T-helper 17 cell (primary cell): ENCODE data around the gene EFNA1. TPM values are rescaled to one million over a fixed set of nuclear protein-coding genes. Genes with fewer than 3 reads are reported as not detected.

Experiments used
- ATAC-seq: fragments of 150-1000 bp; cut with Tn5 transposase; 2 replicates; pipeline ENCODE4 v1.10.0; 2021; ENCODE audit warnings: mild to moderate bottlenecking, moderate library complexity
- DNase-seq, 3 donors: peaks; one replicate each; pipeline versions ENCODE4 v3.0.0 to v3.0.0-alpha.2; 2020 to 2021
- H3K9me3 ChIP-seq: one replicate; pipeline ENCODE4 v1.7.0; 2013; ENCODE audit warnings: low read length, mild to moderate bottlenecking; ENCODE audit not compliant: control insufficient read depth, poor library complexity, severe bottlenecking
- H3K27ac Mint-ChIP-seq: one replicate; pipeline ENCODE4 v1.8.0; 2022; ENCODE audit warnings: mild to moderate bottlenecking, moderate library complexity, mixed read lengths
- H3K27me3 Mint-ChIP-seq: one replicate; pipeline ENCODE4 v1.8.0; 2022; ENCODE audit warnings: mixed read lengths
- H3K36me3 Mint-ChIP-seq: one replicate; pipeline ENCODE4 v1.8.0; 2022; ENCODE audit warnings: low read depth, mixed read lengths
- H3K4me1 Mint-ChIP-seq: one replicate; pipeline ENCODE4 v1.8.0; 2022; ENCODE audit warnings: mild to moderate bottlenecking, mixed read lengths
- H3K4me3 Mint-ChIP-seq: one replicate; pipeline ENCODE4 v1.8.0; 2022; ENCODE audit warnings: mild to moderate bottlenecking, moderate library complexity, mixed read lengths
- total RNA-seq, 4 donors: library from RNA in 2 of 4; stranded (reverse) in 2 of 4; gene quantifications; one replicate each; pipeline ENCODE4 v1.2.3 and lab custom pipeline; 2022 to 2026

EFNA1 gene
- total RNA-seq, 2 donors from 2014 or later: 1.0 TPM; not detected in 1

- Mint-ChIP-seq H3K4me1 (peaks cover 48% of the 10 kb centered on the region), H3K36me3 (peaks cover 8% of the 10 kb centered on the region), H3K27me3 (no peaks in the 10 kb centered on the region), H3K4me3 (peak within 1 kb of the TSS; percentile 99), H3K27ac (peak within 1 kb of the TSS; percentile 98)
- no peaks in the 10 kb centered on the region for H3K9me3 ChIP-seq
- ATAC-seq (peak; percentile 84), DNase-seq (peak; percentile 89 to 93 (median 90))
Measured at GRCh38 chr1:155172732-155173477, 45.2 kb downstream of the EFNA1 start, which contains the start of gene KRTCAP2. TSS of gene KRTCAP2 (minus strand) at chr1:155173304. CDS start at chr1:155173224, 80 bp downstream.

DNA sequence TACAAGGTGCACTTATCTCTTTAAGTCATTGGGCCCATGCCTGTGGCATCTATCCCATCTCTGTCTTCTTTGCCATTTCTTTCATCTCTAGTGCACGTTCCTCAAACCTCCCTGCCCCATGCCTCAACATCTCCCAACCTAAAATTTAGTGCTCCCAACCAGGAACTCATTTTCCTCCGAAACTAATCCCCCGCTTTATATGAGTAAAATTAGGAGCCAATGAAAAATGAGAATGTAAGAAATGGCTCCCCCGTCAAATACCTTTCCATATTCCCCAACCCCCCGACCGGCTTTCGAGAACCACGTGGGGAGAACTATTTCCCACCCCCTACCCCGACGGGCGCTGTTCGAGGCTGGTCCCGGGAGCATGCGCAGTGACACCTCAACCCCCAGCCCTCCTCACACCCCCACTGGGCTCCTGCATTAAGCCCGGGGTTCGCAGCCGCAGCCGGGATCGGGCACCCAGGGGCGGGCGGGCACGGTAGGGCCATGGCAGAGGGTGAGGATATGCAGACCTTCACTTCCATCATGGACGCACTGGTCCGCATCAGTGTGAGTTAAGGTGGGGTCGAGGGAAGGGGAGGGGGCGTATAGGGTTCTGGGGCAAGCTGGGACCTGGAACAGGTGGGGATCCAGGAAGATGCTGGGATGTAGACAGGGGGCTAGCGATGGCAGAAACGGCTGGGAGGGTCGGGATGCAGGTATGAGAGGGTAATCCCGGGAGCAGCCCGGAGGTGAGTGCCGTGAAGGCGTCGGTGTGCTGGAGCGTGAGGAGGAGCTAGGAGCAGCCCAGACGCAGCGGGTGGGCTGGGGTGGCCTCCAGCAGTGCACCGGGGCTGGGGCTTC lies 46.0 kb downstream of the EFNA1 start, which contains the start of gene TRIM46:
TSS of gene TRIM46 (plus strand) at position 372 of the 846 bp plus-strand sequence. CDS start at position 490, 118 bp downstream.
- Mint-ChIP-seq H3K36me3 (peaks cover 8% of the 10 kb centered on the region), H3K27ac (peak within 1 kb of the TSS; percentile 98), H3K27me3 (no peaks in the 10 kb centered on the region), H3K4me1 (peaks cover 47% of the 10 kb centered on the region), H3K4me3 (peak within 1 kb of the TSS; percentile 99)
- DNase-seq (peak; percentile 33 to 64 (median 49)), ATAC-seq (peak; percentile 29)
- H3K9me3 ChIP-seq: no peaks in the 10 kb centered on the region

DNA sequence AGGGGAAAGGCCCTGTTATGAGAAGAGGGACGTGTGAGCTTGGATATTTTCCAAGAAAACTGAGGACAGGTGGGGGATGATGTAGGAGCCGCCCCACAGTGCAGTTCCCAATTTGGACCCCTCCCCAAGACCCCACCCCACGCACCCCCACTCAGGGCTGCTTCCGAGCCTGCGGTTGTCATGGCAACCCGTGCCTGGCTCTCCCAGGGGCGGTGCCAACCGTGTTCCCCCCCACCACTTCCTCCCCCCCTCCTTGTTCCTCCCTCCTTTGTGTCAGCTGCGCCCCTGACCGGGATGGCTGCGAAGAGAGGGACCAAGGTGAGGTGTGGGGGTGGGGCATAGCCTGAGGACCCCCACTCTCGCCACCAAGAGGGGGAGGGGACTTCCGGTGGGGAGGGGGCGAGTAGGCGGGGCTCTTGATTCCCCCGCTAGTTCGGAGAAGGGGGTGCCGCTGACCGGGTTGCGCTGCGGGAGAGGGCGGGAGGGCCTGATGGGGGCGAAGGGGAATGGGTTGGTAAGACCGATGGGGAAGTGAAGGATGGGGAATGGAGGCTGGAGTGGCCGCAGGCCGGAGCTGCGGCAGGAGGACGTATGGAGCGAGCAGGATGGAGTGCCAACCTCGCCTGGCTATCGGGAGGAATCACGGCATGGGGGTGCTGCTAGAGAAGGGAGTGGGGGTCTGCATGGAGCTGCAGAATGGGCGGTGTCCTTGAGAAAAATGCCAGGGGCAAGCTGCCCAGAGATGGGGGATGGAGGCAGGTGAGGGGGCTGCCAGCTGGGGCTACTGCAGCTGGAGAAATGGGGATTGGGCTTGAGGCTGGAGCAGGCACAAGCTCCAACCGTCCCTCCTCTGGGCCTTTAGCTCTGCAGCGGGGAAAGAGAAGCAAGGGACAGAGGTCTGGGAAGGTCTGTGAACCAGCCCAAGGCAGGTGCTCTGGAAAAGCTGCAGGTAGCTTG lies 46.9 kb downstream of the EFNA1 start:
- Mint-ChIP-seq H3K4me3 (peak overlapping the region; percentile 99), H3K27ac (peak overlapping the region; percentile 98), H3K4me1 (peaks cover 40% of the 10 kb centered on the region), H3K27me3 (no peaks in the 10 kb centered on the region), H3K36me3 (peaks cover 10% of the 10 kb centered on the region)
- peak; percentile 37 to 52 (median 39) for DNase-seq
- ATAC-seq: peak; percentile 8
- no peaks in the 10 kb centered on the region for H3K9me3 ChIP-seq

DNA sequence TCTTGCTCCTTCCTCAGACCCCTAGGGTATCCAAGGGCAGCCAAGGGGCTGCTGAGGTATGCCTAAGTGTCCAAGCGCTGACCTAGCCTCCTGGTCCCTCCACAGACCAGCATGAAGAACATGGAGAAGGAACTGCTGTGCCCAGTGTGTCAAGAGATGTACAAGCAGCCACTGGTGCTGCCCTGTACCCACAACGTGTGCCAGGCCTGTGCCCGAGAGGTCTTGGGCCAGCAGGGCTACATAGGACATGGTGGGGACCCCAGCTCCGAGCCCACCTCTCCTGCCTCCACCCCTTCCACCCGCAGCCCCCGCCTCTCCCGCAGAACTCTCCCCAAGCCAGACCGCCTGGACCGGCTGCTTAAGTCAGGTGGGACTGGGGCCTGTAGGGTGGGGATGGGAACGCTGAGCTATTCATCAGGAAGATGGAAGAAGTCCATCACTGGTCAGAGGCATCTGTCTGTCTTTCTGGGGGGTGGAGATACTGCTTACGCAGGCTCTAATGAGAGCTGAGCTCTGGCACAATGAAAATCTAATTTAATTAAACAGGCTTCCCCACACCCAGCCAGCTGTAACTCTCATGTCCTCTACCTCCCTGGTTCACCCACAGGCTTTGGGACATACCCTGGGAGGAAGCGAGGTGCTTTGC lies 47.7 kb downstream of the EFNA1 start:
- peak overlapping the region; percentile 99 for H3K4me3 Mint-ChIP-seq
- H3K27me3 Mint-ChIP-seq: no peaks in the 10 kb centered on the region
- peak overlapping the region; percentile 98 for H3K27ac Mint-ChIP-seq
- ATAC-seq (no peak), DNase-seq (no peak)
- H3K9me3 ChIP-seq: no peaks in the 10 kb centered on the region
- H3K36me3 Mint-ChIP-seq: peaks cover 9% of the 10 kb centered on the region
- H3K4me1 Mint-ChIP-seq: peaks cover 38% of the 10 kb centered on the region

- H3K9me3 ChIP-seq: no peaks in the 10 kb centered on the region
- Mint-ChIP-seq H3K4me1 (peaks cover 37% of the 10 kb centered on the region), H3K27me3 (no peaks in the 10 kb centered on the region), H3K27ac (peak overlapping the region; percentile 98), H3K36me3 (peaks cover 9% of the 10 kb centered on the region), H3K4me3 (peak overlapping the region; percentile 45)
- DNase-seq (no peak), ATAC-seq (peak; percentile 14)
Measured at GRCh38 chr1:155175927-155176371, 48.3 kb downstream of the EFNA1 start.

- H3K36me3 Mint-ChIP-seq: peaks cover 9% of the 10 kb centered on the region
- peaks cover 37% of the 10 kb centered on the region for H3K4me1 Mint-ChIP-seq
- peak overlapping the region; percentile 43 for H3K4me3 Mint-ChIP-seq
- no peaks in the 10 kb centered on the region for H3K27me3 Mint-ChIP-seq
- peak overlapping the region; percentile 98 for H3K27ac Mint-ChIP-seq
- no peaks in the 10 kb centered on the region for H3K9me3 ChIP-seq
- peak; percentile 40 for ATAC-seq
- DNase-seq: peak; percentile 67 to 81 (median 69)
Measured at GRCh38 chr1:155176544-155177071, 48.9 kb downstream of the EFNA1 start.

DNA sequence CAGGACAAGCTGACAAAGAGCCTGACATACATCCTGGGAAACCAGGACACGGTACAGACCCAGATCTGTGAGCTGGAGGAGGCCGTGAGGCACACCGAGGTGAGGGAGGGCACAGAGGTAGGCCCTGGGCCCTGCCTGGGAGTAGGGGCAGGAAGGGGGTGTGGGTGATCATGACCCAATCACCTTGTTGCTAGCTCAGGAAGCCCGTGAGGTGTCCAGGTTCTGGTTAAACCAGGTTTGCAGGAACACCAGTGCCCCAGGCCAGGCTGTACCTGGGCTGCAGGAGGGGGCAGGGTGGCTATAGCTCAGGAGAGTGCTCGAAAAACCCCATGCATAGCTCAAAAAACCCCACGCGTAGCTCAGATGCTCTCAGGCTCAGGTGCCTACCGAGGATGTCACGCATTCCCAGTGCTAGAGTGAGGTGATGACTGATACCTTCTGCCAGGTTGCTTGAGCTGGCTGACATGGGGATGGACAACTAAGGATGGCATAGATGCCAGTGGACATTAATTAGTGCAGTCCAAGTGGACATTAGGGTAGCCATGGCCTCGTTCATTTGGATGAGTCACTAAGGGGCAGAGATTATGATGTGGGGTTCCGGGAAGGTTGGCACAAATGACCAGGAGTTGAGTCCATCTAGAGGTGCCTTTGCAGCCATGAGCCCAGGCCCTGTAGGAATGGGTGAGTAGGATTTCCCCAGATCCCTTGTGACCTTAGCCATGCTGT lies 49.7 kb downstream of the EFNA1 start:
- ATAC-seq: no peak
- Mint-ChIP-seq H3K4me3 (no peak overlapping the region), H3K4me1 (peaks cover 32% of the 10 kb centered on the region), H3K36me3 (peaks cover 9% of the 10 kb centered on the region), H3K27me3 (no peaks in the 10 kb centered on the region), H3K27ac (no peak overlapping the region)
- DNase-seq: no peak
- no peaks in the 10 kb centered on the region for H3K9me3 ChIP-seq

- no peaks in the 10 kb centered on the region for H3K9me3 ChIP-seq
- H3K4me1 Mint-ChIP-seq: peaks cover 28% of the 10 kb centered on the region
- H3K4me3 Mint-ChIP-seq: no peak overlapping the region
- no peak overlapping the region for H3K27ac Mint-ChIP-seq
- ATAC-seq (no peak), DNase-seq (no peak)
- H3K36me3 Mint-ChIP-seq: peaks cover 9% of the 10 kb centered on the region
- H3K27me3 Mint-ChIP-seq: no peaks in the 10 kb centered on the region
Measured at GRCh38 chr1:155177918-155178281, 50.2 kb downstream of the EFNA1 start.

GRCh38 chr1:155178441-155179111 lies 50.9 kb downstream of the EFNA1 start:
- H3K27me3 Mint-ChIP-seq: no peaks in the 10 kb centered on the region
- peaks cover 26% of the 10 kb centered on the region for H3K4me1 Mint-ChIP-seq
- no peak overlapping the region for H3K4me3 Mint-ChIP-seq
- DNase-seq (no peak), ATAC-seq (no peak)
- H3K27ac Mint-ChIP-seq: no peak overlapping the region
- no peaks in the 10 kb centered on the region for H3K9me3 ChIP-seq
- peaks cover 12% of the 10 kb centered on the region for H3K36me3 Mint-ChIP-seq

DNA sequence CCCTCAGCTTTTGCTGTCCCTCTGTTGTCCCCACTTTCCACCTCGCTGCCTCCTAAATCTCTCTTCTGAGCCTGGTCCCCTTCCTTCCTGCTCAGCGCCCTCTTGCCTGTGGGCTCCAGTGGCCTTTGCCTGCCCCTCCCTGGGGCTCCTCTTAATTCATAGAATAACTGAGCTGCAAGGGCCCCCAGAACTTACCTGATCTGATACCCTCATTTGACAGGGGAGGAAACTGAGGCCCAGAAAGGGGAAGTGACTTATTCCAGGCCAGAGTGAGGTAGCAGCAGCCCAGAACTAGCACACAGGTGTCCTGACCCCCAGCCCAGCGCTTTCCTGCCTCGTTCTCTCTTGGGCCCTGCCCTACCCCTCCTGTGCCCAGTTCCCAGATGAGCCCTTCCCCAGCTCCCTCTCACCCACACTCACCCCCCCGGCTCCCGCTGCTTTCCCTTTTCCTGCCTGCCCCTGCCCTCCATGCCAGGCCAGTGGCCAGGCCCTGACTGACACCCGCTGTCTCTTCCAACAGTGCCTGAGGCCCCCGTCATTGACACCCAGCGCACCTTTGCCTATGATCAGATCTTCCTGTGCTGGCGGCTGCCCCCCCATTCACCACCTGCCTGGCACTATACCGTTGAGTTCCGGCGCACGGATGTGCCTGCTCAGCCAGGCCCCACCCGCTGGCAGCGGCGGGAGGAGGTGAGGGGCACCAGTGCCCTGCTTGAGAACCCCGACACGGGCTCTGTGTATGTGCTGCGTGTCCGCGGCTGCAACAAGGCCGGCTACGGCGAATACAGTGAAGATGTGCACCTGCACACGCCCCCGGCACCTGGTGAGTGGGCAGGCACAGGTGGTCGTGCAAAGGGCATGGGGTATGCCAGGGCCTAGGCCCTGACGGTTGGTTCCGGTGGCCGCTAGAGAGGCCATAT lies 51.7 kb downstream of the EFNA1 start:
- Mint-ChIP-seq H3K27ac (no peak overlapping the region), H3K36me3 (peaks cover 13% of the 10 kb centered on the region)

More for the DNA sequence above, 51.7 kb downstream of the EFNA1 start:
- DNase-seq (no peak), ATAC-seq (no peak)
- Mint-ChIP-seq H3K4me3 (peak overlapping the region; percentile 36), H3K27me3 (no peaks in the 10 kb centered on the region), H3K4me1 (peaks cover 21% of the 10 kb centered on the region)
- H3K9me3 ChIP-seq: no peaks in the 10 kb centered on the region
